NCI-H226 (cell line): ENCODE data around the gene CTNND2.
"Not testable (repeated sequence)": the region's sequence is repeated elsewhere in the genome, so short reads cannot be mapped to it uniquely, and the experiment has no call there.

Experiments used
- DNase-seq: peaks from one replicate; pipeline ENCODE4 v3.0.0-alpha.2; 2015

Gene CTNND2

DNA sequence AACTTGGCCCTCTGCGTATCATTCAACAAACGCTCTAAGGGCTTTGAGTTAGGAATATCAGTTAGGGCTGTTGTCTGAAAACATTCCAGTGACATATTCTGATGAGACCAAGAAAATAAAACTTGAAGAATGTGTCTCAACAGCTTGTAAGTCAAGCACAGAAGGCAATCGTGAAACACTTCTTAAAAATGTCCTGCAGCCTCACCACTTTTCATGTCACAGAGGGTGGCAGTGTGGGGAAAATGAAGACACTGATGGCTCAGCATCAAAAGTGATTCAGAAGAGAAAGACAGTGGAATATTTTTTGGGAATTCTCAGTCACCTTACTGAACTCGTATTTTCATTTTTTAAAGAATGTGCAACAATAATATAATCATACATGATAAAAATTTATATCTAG is 247.3 kb downstream of the CTNND2 start:
- no peak for DNase-seq

DNA sequence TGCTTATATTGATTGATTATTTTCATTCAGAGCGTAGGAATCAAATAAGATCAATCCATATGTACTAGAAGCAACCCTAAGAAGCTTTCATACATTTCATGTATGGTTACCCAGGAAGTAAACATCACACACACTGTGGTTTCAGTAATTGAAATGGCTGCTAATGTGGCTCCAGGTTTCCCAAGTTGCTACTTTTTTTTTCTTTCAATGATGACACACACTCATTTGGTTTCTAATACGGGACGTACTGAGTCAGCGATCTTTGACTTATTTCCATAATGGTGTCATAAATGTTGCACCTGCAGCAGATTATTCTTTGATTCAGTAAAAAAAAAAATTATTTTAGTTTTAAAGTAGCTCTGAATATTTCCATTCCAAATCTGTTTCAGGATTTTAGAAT is 248.6 kb downstream of the CTNND2 start:
- DNase-seq = no peak

GRCh38 chr5:11650936-11651335 is 253.3 kb downstream of the CTNND2 start:
- no peak for DNase-seq

GRCh38 chr5:11646141-11646540 is 258.1 kb downstream of the CTNND2 start:
- no peak for DNase-seq

GRCh38 chr5:11642438-11642837 is 261.8 kb downstream of the CTNND2 start:
- DNase-seq = no peak

- no peak for DNase-seq
Observed at GRCh38 chr5:11640158-11640873, 263.9 kb downstream of the CTNND2 start.

GRCh38 chr5:11622785-11623184 is 281.5 kb downstream of the CTNND2 start:
- DNase-seq = no peak

DNA sequence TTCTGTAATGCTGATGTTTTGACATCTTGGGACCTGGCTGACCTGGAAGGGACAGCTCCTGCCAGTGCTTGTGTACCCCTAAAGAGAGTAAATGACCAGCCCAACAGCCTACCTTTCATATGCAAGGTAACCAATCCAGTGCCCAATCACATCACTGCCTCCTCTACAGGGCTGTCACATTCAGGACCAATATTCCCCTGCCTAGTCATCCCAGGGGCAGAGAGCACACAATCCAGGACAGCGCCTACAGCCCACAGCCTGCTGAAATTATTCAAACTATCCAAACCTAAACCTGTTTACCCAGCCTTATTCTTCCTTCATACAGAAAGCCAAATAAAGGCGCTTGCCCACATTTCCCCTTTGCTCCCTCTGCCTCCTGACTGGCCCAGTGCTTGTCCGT is 284.1 kb downstream of the CTNND2 start:
- no peak for DNase-seq

- no peak for DNase-seq
Observed at GRCh38 chr5:11619339-11620024, 284.8 kb downstream of the CTNND2 start.

- no peak for DNase-seq
Observed at GRCh38 chr5:11617080-11617479, 287.2 kb downstream of the CTNND2 start.

DNA sequence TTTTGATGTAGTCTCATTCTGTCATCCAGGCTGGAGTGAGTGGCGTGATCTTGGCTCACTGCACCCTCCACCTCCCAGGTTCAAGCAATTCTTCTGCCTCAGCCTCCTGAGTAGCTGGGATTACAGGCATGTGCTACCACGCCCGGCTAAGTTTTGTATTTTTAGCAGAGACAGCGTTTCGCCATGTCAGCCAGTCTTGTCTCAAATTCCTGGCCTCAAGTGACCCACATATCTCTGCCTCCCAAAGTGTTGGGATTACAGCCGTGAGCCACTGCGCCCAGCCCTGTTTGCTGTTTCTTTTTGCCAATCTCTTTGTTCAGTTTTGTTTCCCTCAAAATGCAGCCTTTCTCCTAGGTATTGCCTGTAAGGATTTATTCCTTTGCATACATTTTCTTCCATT is 287.6 kb downstream of the CTNND2 start:
- DNase-seq = not testable (repeated sequence)

DNA sequence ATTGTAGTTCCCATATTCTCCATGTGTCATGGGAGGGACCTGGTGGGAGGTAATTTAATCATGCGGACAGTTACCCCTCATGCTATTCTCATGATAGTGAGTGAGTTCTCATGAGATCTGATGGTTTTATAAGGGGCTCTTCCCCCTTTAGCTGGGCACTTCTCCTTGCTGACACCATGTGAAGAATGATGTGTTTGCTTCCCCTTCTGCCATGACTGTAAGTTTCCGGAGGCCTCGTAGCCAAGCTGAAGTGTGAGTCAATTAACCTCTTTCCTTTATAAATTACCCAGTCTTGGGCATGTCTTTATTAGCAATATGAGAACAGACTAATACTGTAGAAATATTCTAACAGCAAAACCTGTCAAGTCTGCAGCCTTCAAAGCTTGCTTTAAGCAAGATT is 293.2 kb downstream of the CTNND2 start:
- no peak for DNase-seq

- no peak for DNase-seq
Observed at GRCh38 chr5:11609570-11610303, 294.5 kb downstream of the CTNND2 start.

DNA sequence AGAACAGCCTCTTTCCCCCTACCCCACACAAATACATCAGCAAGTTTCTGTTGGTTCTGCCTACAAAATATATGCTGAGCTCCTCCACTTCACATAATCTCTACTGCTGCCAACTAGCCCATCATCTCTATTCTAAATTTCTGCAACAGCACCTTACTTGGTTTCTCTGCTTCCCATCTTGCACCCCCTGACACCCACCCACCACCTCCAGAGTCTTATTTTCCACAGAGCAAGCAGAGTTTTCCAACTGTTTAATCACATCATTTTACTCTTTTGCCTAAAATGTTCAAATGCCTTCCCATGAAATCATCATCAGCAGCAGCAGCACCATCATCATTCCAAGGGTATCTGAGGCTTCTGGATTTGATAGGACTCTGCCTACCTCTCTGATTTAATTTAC is 295.7 kb downstream of the CTNND2 start:
- DNase-seq = no peak

- DNase-seq = no peak
Observed at GRCh38 chr5:11607944-11608483, 296.2 kb downstream of the CTNND2 start.

GRCh38 chr5:11602298-11602697 is 301.9 kb downstream of the CTNND2 start:
- no peak for DNase-seq

- DNase-seq = no peak
Observed at GRCh38 chr5:11599499-11599898, 304.7 kb downstream of the CTNND2 start.

GRCh38 chr5:11596657-11597071 is 307.6 kb downstream of the CTNND2 start:
- DNase-seq = no peak

- no peak for DNase-seq
Observed at GRCh38 chr5:11596185-11596584, 308.1 kb downstream of the CTNND2 start.

DNA sequence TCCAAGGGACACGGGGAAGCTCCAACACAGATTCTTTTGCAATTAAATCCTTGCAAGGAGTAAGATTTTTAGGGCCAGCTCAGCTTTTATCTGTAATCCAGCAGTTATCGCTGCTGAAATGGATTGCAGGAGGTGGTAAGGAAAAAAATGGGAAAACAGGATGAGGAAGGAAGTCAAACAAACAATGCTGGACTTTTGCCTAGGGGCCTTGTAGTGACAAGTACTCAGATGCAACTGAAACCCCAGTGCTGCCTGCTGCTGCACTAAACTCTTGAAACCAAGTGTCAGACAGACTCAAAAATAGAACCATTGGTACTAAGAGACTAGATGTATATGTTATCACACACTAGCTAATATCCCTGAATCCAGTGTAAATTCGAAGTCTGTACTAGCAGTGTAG is 309.2 kb downstream of the CTNND2 start:
- DNase-seq = no peak

DNA sequence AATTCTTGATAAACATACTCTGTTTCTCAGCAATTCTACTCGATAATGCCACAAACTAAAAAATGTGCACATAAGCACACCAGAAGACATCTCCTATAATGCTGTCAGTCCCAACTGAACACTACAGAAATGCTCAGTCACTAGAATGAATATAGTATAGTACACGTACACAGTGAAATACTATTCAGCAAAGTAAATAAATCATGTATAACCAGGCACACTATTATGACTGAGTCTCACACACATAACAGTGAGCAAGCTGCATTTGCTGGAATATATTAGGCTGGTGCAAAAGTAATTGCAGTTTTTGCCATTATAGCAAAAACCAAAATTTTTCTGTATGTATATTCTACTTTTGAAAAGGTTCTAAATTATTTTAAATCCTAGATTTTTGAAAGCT is 310.2 kb downstream of the CTNND2 start:
- DNase-seq = no peak

DNA sequence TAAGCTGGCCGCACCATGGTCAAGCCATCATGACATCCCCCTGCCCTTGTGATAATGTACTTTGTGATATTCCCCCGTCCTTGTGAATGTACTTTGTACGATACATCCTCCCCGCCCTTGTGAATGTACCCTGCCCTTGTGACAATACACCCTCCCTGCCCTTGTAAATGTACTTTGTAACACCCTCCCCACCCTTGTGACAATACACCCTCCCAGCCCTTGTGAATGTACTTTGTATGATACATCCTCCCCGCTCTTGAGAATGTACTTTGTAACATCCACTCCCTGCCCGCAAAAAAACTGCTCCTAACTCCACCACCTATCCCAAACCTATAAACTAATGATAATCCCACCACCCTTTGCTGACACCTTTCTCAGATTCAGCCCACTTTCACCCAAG is 313.8 kb downstream of the CTNND2 start:
- no peak for DNase-seq

DNA sequence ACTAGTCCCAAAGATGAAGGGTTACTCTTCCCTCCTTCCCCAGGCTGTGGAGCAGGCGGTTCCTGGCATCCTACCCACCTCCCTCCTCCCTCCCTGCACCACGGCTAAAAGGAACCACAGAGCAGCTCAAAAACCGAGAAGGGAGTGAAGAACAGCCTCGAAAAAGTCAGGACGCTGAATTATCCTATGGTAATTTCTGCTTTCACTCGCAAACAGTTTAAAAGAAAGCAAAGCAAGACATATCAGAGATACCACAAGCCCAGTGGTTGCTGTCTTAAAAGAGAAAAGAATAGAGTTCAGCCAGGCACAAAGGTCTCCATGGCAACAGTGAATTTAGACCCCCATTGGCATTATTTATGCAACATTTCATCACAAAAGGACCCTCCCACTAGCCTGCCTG is 315.4 kb downstream of the CTNND2 start:
- no peak for DNase-seq

- no peak for DNase-seq
Observed at GRCh38 chr5:11584017-11584416, 320.2 kb downstream of the CTNND2 start.
